Activated CD4-positive, CD25-positive, alpha-beta regulatory T cell treated with anti-CD3 and anti-CD28 coated beads, Interleukin-2, amount 50 U/mL, for 72 hours (primary cell): Measurements from ENCODE around the gene NDRG3.
"Not testable (repeated sequence)": the region's sequence is repeated elsewhere in the genome, so short reads cannot be mapped to it uniquely, and the experiment has no call there.

Experiments used
- DNase-seq: peaks from one replicate; pipeline ENCODE4 v3.0.0; 2021

Gene NDRG3

GRCh38 chr20:36686504-36686903, 59.4 kb downstream of the NDRG3 start:
- DNase-seq = no peak

GRCh38 chr20:36684747-36685146, 61.1 kb downstream of the NDRG3 start:
- DNase-seq = no peak

- no peak for DNase-seq
Measured at GRCh38 chr20:36682311-36682710, 63.6 kb downstream of the NDRG3 start.

GRCh38 chr20:36677422-36677771, 68.5 kb downstream of the NDRG3 start:
- no peak for DNase-seq

GRCh38 chr20:36676701-36677421, 69.0 kb downstream of the NDRG3 start:
- DNase-seq = no peak

GRCh38 chr20:36675545-36675944, 70.3 kb downstream of the NDRG3 start:
- not testable (repeated sequence) for DNase-seq

- DNase-seq = no peak
Measured at GRCh38 chr20:36672991-36673390, 72.9 kb downstream of the NDRG3 start.

GRCh38 chr20:36670665-36671357, 75.1 kb downstream of the NDRG3 start:
- DNase-seq = no peak

- no peak for DNase-seq
Measured at GRCh38 chr20:36666181-36666740, 79.6 kb downstream of the NDRG3 start.

- no peak for DNase-seq
Measured at GRCh38 chr20:36663031-36663430, 82.9 kb downstream of the NDRG3 start.

- DNase-seq = no peak
Measured at GRCh38 chr20:36658300-36658699, 87.6 kb downstream of the NDRG3 start.

- no peak for DNase-seq
Measured at GRCh38 chr20:36656733-36657132, 89.2 kb downstream of the NDRG3 start.

- no peak for DNase-seq
Measured at GRCh38 chr20:36655004-36655403, 90.9 kb downstream of the NDRG3 start.

GRCh38 chr20:36654506-36654905, 91.4 kb downstream of the NDRG3 start:
- no peak for DNase-seq

GRCh38 chr20:36653456-36653855, 92.4 kb downstream of the NDRG3 start:
- DNase-seq = no peak

GRCh38 chr20:36647196-36648121, 98.4 kb downstream of the NDRG3 start:
- no peak for DNase-seq

- no peak for DNase-seq
Measured at GRCh38 chr20:36646678-36647077, 99.2 kb downstream of the NDRG3 start.

- DNase-seq = peak; percentile 54
Measured at GRCh38 chr20:36645998-36646397, 99.9 kb downstream of the NDRG3 start, which contains the start of gene SLA2. Gene SLA2, minus strand, starts transcription at chr20:36646196. Its CDS starts 4,861 bp downstream, at chr20:36641335.

GRCh38 chr20:36645353-36645752, 100.5 kb downstream of the NDRG3 start:
- no peak for DNase-seq

- DNase-seq = no peak
Measured at GRCh38 chr20:36644706-36645095, 101.2 kb downstream of the NDRG3 start.

- peak; percentile 55 for DNase-seq
Measured at GRCh38 chr20:36644032-36644705, 101.7 kb downstream of the NDRG3 start.

- DNase-seq = no peak
Measured at GRCh38 chr20:36642136-36642535, 103.8 kb downstream of the NDRG3 start.

- DNase-seq = no peak
Measured at GRCh38 chr20:36641506-36641843, 104.4 kb downstream of the NDRG3 start.
